OCI-M1 (cell line): Measurements from ENCODE around the gene MAN2B1.
"Not testable (repeated sequence)": the region's sequence is repeated elsewhere in the genome, so short reads cannot be mapped to it uniquely, and the experiment has no call there.

ENCODE experiments used
- DNase-seq: peaks from one replicate; lab custom pipeline; 2025; lab: John Stamatoyannopoulos, UW

The MAN2B1 gene

DNA sequence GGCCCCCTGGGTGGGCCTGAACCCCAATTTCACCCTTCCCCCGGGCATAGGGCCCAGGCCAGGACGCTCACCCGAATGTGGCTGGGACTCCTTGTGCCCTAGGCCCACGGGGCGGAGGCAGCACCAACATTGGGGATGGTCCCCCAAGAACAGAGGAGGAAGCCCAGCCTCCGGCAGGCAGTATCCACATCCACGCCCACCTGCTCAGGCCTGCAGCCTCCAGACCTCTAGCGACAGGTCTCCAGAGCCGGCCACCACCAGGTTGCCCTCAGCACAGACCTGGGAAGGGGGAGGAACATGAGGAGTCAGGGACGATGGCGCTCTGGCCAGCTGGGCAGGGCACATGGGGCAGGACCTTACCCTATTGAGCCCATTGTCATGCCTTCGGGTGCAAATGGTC, 22.5 kb upstream of the MAN2B1 start:
- DNase-seq: no peak

DNA sequence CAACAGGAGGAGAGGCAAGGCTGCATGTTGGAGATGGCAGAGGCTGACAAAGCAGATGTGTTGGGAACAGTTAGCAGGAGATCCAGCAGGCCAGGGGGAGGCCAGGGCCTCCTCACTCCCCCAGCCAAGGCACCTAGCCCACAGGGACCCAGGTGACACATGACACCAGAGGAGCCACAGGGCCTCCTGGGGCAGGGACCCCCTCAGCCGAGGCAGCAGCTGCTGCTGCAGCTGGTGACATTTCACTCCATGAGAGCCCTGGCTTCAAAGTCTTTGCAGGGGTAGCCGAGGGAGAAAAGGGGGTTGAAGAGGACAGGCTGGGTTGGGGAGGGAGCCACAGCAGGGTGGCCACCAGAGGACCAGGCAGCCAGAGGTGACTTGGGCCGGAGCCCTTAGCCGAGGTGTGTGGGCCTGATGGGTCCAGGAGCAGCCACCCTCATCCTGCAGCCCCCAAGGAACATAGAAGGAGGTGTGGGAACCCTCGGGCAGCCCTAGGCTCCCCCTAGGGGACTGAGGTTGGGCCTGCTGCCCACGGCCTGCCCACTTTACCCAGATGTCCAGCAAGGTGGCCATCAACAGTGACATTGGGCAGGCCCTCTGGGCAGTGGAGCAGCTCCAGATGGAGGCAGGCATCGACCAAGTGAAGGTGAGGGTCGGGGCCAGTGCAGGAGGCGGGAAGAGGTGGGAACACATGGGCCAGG, 21.1 kb upstream of the MAN2B1 start, which contains the start of gene GNG14:
Gene GNG14 (plus strand): TSS at position 503 of the 701 bp plus-strand sequence. CDS start 51 bp downstream, at position 554.
- DNase-seq: no peak

DNA sequence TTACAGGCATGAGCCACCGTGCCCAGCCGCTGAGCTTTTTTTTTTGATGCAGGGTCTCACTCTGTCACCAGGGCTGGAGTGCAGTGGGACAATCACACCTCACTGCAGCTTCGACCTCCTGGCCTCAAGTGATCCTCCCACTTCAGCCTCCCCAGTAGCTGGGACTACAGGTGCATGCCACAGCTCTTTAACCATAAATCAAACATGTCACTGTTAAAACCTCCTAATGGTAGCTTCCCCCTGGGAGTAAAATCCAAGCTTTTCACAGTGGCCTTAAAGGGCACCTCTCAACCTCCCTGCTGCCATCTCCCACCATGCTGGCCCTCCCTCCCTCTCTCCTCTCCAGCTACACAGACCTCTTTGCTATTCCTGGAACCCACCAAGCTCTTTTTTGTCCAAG, 19.3 kb upstream of the MAN2B1 start:
- DNase-seq: no peak

DNA sequence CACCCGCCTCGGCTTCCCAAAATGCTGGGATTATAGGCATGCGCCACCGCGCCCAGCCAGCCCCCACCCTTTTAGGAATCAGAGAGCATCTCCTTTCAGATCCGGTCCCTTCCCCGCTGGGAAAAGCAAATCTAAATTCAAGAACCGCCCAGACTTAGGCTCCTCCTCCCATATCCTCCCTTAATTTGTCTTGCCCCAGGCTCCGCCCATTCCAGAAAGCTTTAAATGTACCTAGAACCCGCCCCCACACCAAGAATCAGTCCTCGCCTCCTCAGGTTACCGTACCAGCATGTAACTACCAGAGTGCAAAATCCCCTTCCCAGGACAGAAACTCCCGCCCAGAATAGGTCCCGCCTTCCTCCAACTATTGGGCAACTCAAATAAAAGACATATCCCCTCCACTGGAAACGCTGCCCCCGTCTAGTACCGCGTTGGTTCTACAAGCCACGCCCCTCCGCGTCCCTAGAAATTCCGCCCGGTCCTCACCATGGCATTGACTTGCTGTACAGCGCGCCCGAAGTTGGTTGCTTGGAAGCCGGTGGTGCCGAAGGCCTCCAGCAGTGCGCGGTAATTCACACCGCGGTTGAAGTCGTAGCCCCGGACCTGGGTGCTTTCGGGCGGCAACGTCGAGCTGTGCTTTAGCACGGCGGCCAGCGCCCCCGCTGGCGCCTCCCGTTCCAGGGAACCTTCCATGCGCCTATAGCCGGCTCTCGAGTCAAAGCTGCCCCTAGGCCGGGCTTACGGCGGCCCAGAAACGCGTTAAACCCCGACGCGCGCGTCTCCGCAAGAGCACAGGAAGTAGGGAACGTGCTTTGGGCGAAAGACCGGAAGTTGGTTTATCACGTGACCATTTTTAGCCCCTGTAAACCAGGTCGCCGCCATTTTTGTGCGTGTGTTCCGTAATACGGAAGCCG, 14.8 kb upstream of the MAN2B1 start, which contains the start of gene DHPS:
Gene DHPS (minus strand): TSS at position 807 of the 914 bp plus-strand sequence. CDS start 114 bp downstream, at position 693.
- DNase-seq: peak; percentile 96

DNA sequence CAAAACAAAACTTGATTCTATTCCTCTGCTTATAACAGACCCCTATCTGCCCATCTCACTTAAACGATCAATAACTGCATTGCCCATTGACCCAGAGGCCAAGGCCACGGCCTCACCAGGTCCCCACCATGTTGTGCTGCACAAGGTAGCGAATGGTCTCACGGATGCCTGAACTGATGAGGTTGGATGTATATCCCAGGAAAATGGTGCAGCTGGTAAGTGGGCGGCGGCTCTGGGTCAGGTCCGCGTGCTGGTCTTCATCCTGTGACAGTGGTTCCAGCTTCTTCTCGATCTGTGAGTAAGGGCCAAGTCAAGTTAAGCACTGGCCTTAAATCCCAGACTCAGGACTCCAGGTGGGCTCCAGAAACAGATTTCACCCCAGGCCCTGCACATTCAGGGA, 13.5 kb upstream of the MAN2B1 start:
- no peak for DNase-seq

DNA sequence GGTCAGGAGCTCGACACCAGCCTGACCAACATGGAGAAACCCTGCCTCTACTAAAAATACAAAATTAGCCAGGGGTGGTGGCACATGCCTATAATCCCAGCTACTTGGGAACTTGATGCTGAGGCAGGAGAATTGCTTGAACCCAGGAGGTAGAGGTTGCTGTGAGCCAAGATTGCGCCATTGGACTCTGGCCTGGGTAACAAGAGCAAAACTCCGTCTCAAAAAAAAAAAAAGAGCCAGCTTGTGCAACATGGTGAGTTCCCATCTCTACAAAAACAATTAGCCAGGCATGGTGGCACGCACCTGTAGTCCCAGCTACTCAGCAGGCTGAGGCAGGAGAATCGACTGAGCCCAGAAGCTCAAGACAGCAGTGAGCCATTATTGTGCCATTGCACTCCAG, 11.5 kb upstream of the MAN2B1 start:
- not testable (repeated sequence) for DNase-seq

DNA sequence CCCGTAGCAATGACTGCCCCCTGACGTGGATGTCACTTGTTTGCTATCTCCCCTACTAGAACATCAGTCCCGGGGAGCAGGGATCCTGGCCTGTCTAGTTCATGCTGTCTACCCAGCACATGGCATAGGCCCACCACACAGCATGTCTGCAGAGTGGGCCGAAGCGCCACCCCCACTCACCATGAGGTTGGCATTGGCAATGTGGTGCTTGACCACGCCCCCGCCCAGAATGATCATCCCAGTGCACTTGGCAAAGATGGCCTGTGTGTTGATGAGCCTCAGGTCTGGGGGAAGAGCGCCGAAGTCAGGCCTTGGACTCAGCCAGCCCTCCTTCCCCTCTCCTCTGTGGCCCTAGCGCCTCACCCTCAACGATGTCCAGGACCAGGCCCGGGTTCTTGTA, 10.4 kb upstream of the MAN2B1 start:
- DNase-seq: no peak

DNA sequence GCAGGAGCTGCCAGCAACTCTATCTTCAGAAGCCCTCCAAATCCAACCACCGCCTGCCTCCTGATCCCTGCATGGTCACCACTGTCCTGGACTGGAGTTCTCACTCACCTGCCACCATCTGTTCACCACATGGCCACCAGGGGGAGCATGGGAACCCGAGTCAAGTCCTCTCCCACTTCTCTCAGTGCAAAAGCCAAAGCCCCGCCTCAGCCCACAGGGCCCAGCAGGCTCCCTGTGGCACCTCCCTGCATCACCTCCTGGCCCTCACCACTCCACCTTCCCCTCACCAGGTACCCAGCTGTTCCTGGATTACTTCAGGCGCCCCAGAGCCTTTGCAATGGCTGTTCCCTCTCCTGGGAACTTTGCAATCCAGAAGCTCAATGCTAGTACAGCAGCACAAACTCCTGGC, 9.8 kb upstream of the MAN2B1 start:
- peak; percentile 75 for DNase-seq

DNA sequence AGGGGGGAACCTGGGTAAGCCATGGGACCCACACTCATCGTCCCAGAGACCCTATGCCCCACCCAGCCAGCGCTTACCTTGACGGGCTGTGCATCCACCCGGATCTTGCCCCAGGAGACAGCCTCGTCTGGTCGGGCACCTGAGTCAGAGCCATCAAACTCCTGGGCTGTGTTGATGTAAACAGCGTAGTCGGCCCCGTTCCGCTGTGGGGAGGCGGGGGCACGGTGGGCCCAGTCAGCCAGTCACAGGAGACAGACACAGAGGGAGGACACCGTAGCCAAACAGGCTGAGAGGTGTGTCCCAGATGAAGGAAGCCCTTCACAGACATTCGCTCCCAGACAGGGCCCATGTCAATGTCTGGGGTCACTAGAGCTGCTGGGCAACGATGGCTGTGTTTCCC, 9.4 kb upstream of the MAN2B1 start:
- no peak for DNase-seq

DNA sequence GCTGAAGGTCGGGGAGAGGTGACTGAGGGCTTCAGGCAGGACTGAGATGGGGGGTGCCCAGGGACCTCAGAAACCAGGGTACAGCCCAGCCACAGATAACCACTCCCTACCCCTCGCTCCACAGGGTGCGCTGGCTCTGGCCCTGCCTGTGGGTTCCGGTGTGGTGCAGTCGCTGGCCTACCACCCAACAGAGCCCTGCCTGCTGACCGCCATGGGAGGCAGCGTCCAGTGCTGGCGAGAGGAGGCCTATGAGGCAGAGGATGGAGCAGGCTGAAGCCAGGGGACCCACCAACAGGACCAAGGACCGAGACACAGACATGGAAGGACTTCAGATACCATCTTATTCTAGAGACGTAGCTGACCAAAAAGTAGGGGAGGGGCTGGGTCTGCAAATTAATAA, 8.9 kb upstream of the MAN2B1 start:
- DNase-seq: no peak

DNA sequence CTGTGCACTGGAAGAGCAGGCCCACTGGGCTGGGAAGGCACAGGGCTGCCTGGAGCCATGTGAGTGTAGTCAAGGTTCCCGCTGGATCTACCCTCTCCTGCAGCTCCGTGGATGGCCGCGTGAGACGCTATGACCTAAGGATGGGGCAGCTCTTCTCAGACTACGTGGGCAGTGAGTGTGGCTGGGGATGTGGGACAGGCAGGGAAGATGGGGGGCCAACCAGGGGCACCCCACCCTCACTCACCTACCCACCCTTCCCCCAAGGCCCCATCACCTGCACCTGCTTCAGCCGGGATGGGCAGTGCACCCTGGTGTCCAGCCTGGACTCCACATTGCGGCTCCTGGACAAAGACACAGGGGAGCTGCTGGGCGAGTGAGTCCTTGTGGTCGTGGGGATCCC, 6.2 kb upstream of the MAN2B1 start:
- no peak for DNase-seq

DNA sequence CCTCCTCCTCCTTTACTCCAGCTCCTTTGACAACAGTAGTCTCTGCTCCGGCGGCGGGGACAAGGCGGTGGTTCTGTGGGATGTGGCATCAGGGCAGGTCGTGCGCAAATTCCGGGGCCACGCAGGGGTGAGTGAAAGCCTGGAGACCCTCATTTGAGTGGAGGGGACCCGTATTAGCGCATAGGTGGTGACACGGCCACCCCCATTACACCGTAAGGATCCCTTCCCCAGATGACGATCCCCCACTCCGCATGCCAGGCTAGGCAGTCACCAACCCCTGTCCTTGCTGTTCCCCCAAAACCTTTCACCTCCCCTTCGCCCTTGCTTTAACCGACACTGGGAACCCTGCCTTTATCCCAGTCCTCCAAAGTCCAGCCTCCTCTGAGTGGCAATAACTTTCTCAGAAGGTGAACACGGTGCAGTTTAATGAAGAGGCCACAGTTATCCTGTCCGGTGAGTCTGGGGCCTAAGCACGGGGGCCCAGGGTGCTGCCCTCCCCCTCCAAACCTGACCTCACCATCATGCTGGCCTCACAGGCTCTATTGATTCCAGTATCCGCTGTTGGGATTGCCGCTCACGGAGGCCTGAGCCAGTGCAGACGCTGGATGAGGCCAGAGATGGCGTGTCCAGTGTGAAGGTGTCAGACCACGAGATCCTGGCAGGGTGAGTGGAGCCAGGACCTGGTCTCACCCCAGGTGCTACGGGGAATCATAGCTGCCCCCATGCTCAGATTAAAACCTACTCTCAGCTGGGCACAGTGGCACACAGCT, 3.8 kb upstream of the MAN2B1 start:
- DNase-seq: no peak

DNA sequence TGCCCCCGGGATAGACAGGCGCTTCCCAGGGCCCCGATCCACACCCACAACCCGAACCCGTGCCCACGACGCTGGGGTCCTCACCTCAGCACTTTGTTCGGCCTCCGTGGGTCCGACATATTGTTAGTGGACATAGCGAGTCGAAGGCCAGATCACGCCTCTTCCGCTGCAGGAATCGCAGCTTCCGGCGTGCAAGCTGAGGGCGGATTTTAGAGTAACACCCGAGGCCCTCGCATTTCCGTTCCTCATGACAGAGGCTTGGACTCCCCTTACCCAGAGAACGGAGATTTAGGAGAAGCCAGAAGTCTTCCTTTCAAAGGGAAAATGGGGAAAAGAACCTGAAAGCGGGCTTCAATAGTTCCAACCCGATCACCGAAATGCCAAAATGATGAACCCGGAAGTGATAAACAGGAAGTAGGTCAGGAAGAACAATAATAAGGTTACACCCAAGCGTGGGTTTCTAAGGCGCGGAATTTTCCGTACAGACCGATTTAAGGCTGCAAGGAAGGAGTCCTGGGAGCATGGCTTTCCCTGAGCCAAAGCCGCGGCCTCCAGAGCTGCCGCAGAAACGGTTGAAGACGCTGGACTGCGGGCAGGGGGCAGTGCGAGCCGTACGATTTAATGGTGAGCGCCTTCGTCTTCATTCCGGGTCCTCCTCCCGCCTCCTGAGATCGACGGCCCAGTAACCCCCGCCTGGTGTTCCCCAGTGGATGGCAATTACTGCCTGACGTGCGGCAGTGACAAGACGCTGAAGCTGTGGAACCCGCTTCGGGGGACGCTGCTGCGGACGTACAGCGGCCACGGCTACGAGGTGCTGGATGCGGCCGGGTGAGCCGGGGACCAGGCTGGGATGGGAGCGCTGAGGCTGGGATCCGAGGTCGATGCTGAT, 3.0 kb upstream of the MAN2B1 start:
- DNase-seq: peak; percentile 78

DNA sequence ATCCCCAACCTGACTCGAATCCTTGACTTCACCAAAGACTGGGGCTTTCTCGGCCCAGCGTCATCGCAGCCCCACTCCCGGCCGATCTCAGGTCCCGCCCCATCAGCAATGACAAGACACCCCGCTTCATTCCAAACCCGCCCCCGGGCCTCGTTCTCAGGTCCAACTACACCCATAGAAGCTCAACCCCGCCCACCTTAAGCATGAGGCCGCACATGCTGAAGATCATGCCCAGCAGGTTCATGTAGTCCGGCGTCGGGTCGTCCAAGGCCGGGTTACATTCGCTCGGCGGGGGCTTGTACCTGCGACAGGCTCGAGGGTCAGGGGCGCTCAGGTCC, 2.4 kb upstream of the MAN2B1 start:
- DNase-seq: peak; percentile 55

DNA sequence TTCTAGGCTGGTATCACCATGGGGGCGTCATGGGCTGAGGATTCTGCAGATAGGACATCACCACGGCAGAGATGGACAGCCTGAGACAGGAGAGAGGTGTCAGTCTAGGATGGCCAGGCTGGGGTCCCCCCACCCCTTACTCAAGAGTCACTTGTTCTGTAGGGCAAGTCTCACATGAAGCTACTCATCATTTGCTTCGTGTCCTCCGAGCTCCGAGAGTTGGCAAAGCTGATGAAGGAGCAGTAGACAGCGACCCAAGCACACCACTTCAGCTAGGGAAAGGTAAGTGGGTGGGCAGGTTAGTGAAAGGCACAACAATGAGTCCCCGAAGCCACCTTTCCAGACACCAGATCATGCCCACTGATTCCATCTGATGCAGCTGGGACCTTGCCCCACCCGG, 1.8 kb upstream of the MAN2B1 start:
- DNase-seq: no peak

DNA sequence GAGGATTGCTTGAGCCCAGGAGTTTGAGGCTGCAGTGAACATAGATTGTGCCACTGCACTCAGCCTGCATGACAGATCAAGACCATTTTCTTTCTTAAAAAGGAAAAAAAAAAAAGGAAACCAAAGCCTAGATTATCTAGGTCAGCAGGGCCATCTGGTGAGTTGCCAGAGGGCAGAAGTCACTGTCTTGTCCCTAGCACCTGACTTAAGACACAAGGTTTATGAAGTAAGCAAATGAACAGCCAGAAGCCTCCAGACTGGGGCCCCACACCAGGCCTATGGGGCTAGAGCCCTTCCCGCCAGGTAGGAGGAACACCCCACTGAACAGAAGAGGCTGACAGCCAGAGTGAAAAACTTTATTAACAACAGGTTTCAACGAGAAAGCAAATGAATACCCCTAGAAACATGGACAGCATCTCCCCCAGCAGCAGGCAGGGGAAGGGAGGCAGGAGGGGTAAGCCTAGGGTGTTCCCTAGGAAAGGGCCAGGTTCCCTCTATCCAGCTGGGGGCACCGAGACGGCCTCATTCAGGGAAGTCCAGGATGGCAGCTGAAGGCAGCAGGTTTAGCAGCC, 1.3 kb upstream of the MAN2B1 start:
- DNase-seq: no peak

DNA sequence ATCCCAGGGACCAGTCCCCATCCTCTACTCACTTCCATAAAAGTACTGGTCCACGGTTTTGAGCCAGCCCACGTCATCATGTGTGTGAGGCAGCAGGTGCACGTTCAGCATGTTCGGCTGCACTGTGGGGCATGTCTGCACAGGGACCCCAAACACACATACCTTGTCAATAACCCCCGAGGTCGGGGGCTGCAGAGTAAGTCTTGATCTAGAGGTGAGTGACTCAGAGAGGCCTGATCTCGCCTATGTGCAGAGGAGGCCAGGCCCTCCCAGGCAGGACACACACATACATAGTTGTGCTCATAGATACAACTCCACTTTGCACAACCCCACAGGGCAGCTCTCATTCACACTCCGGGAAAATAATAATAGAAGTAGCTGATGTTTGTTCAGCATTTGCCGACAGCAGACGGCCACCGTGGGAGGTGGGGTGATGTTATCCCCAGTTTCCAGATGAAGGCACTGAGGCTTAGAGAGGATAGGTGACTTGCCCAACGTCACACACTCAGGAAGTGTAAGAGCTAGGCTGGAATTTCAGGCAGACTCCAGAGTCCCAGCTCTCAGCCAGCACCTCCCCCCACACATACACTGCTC, 774 bp downstream of the MAN2B1 start:
- DNase-seq: no peak

DNA sequence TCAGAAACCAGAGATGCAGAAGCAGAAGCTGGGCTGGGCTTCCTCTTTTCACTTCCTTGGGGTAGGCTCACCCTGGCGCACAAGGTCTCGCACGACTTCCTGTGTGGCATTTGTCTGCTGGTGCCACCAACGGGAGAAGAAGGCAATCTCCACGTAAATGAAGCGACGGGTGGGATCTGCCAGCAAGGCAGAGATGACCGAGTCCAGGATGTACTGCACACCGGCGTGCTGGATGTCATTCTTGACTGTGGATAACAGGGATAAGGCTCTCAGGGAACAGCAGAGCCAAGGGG, 1.3 kb downstream of the MAN2B1 start:
- DNase-seq: no peak

DNA sequence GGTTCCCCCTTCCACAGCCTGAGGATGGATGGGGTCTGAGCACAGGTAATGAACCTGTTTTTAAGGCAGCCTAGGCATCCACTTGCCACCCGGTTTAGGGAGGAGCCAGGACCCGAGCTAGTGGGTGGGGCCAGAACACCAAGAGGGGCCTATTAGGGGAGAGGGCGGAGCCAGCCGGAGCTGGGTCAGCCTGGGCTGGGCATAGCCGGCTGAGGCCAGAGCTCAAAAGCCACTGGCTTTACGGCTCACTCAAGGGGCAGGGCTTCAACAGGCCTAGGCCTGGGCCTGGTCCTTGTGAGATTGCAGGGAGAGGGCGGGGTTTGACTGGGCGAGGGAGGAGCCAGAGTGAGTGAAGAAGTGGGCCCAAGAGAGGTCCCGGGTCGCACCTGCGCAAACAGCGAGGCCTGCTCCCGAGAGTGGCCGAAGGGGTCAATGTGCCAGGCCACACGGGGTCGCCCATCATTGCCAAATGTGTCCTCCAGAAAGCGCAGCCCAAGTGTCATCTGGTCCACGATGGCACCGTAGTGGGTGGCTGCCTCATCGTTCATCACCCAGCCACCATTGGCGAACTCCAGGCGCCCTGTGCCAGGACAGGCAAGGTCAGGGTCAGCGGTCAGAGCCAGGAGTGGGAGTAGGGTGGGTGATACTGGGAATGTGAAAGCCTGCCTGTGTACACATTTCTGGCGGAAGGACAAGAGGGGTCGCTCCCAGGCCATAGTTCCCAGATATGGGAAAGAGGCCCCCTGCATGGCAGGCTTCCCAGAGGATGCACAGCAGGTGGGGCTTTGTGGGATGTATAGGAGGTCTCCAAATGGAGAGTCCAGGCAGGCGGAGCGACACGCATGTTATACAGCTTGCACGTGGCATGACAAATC, 1.9 kb downstream of the MAN2B1 start:
- no peak for DNase-seq

DNA sequence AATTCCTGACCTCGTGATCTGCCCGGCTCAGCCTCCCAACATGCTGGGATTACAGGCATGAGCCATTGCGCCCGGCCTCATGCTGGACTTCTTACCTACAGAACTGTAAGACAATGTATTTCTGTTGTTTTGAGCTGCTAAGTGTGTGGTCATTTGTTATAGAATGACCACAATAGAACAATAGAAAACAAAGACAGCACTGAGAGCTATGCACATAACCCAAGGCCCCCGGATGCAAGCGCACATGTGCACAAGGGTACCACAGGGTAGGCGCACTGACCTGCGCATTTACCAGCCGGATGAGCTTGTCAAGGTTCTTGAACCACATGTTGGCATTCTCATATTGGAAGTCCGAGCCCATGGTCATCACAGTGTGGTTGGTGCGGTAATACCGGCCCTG, 5.6 kb downstream of the MAN2B1 start:
- no peak for DNase-seq
